Stimulated activated effector memory CD8-positive, alpha-beta T cell treated with anti-CD3 and anti-CD28 coated beads, Interleukin-12 subunit alpha, Interleukin-12 subunit beta, amount 100 ng/mL, for 72 hours (primary cell): ENCODE data around the gene RET.

Source experiments
- ATAC-seq: fragments of 150-1000 bp; cut with Tn5 transposase; 2 replicates; pipeline ENCODE4 v1.10.0; 2021
- DNase-seq, 2 donors: peaks; one replicate each; pipeline ENCODE4 v3.0.0; 2021 to 2022; ENCODE audit warnings: low spot score in 2 of 2
- H3K27ac Mint-ChIP-seq: one replicate; pipeline ENCODE4 v1.8.0; 2022; ENCODE audit warnings: mild to moderate bottlenecking, mixed read lengths
- H3K36me3 Mint-ChIP-seq: one replicate; pipeline ENCODE4 v1.8.0; 2022; ENCODE audit warnings: mild to moderate bottlenecking, mixed read lengths
- H3K4me1 Mint-ChIP-seq: one replicate; pipeline ENCODE4 v1.8.0; 2022; ENCODE audit warnings: mixed read lengths
- H3K4me3 Mint-ChIP-seq: one replicate; pipeline ENCODE4 v1.8.0; 2022; ENCODE audit warnings: mild to moderate bottlenecking, mixed read lengths
- H3K9me3 Mint-ChIP-seq: one replicate; pipeline ENCODE4 v1.8.0; 2022; ENCODE audit warnings: mixed read lengths

Gene RET

DNA sequence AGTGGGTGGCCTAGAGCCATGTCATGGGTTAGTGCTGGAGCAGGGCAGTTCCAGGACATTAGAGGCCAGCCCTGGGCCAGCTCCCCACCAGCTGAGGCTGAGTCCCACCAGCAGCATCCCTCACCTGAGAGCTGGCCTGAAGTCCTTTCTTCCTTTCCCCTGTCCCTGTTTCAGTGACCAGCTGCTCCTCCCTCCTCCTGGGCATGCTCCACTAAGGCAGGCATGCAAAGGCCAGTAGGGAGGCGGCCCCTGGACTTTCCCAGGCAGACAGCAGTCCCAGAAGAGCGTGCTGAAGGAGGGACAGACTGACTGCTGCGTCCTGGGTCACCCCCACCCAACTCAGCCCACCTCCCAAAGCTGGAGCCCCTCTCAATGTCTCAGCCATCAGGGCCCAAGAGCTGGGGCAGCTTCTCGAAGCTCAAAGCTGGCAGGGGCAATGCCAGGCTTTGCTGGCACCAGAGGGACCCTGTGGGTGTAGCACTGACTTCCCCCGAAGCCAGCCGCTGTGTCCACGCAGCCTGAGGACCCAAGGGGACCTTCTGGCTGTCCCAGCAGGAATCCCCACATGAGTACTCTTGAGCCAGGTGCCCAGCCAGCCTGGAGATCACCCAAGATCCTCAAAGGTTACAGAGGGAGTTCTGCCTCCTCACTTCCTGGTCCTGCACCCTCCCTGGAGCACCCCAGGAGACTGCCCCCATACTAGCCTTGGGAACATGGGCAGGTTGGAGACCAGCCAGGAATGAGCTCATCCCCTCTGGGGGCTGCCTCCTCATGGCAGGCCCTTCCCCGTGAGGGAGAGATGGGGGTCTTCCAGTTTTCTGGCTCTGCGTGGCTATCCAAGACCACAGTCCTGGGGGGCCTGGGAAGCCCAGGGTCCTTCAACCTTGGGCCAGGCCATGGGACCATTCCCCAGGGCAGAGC is 35.2 kb upstream of the RET start:
- no peak overlapping the region for H3K27ac Mint-ChIP-seq
- no peaks in the 10 kb centered on the region for H3K4me1 Mint-ChIP-seq
- no peak overlapping the region for H3K4me3 Mint-ChIP-seq
- no peaks in the 10 kb centered on the region for H3K9me3 Mint-ChIP-seq
- DNase-seq (no peak), ATAC-seq (no peak)
- no peaks in the 10 kb centered on the region for H3K36me3 Mint-ChIP-seq

GRCh38 chr10:43042503-43043341 is 34.1 kb upstream of the RET start:
- no peaks in the 10 kb centered on the region for H3K36me3 Mint-ChIP-seq
- peak overlapping the region; percentile 40 for H3K27ac Mint-ChIP-seq
- ATAC-seq: no peak
- no peak overlapping the region for H3K4me3 Mint-ChIP-seq
- no peaks in the 10 kb centered on the region for H3K4me1 Mint-ChIP-seq
- DNase-seq: no peak
- H3K9me3 Mint-ChIP-seq: no peaks in the 10 kb centered on the region

DNA sequence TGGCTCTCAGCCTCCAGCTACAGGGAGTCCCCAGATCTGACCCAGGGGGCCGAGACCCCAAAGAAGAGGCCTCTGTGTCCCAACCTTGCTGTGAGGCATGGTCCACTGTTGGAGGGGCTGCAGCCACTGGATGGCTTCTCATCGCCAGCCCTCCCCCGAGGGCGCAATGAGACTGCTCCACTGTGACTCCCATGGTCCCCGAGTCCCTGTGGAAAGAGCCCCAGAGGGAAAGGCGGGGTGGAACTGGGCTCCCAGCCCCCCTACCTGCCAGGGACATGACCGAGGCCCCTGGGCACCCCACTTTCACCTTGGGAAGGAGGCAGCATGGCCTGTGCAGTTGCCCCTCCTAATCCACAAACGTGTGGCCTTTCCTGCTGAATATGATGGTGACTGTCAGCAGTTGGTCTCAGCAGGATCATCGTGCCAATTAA is 33.5 kb upstream of the RET start:
- H3K27ac Mint-ChIP-seq: no peak overlapping the region
- no peak overlapping the region for H3K4me3 Mint-ChIP-seq
- no peaks in the 10 kb centered on the region for H3K36me3 Mint-ChIP-seq
- no peak for DNase-seq
- no peaks in the 10 kb centered on the region for H3K9me3 Mint-ChIP-seq
- ATAC-seq: no peak
- H3K4me1 Mint-ChIP-seq: no peaks in the 10 kb centered on the region

- ATAC-seq (no peak), DNase-seq (no peak)
- Mint-ChIP-seq H3K36me3 (no peaks in the 10 kb centered on the region), H3K27ac (no peak overlapping the region), H3K4me1 (no peaks in the 10 kb centered on the region), H3K9me3 (no peaks in the 10 kb centered on the region), H3K4me3 (no peak overlapping the region)
Measured at GRCh38 chr10:43043773-43044447, 33.0 kb upstream of the RET start.

GRCh38 chr10:43044448-43044921 is 32.4 kb upstream of the RET start:
- no peaks in the 10 kb centered on the region for H3K9me3 Mint-ChIP-seq
- DNase-seq (no peak), ATAC-seq (no peak)
- no peak overlapping the region for H3K27ac Mint-ChIP-seq
- H3K4me3 Mint-ChIP-seq: no peak overlapping the region
- H3K4me1 Mint-ChIP-seq: no peaks in the 10 kb centered on the region
- no peaks in the 10 kb centered on the region for H3K36me3 Mint-ChIP-seq

DNA sequence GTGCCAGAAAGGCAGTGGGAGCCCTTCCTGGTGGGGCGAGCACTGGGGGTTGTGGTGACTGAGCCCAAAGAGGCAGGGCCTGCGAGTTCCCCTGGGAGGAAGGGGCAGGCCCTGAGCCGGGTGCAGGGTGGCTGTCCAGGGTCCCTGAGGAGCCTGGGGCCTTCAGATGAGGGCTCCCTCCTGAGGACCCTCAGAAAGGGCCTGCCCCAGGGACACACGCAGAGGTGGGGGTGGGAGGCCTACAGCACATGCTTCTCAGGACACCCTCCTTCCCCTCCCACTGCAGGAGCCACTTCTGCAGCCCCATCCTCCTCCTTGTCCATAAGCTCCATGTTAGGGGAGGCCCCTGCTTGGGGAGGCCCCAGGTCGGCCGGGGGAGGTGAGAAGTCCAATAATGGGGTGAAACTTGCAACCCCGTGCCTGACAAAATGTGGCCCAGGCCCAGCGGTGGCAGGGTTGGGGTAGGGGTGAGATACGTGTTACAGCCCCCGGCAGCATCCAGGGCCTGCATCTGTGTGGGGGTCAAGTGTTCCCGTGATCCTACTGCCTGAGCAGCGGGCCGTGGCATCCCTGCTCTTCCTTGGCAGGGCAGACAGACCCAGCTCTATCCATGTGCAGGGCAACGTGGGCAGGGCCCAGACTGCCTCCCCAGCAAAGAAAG is 31.8 kb upstream of the RET start:
- no peak for DNase-seq
- Mint-ChIP-seq H3K27ac (no peak overlapping the region), H3K4me3 (no peak overlapping the region), H3K9me3 (no peaks in the 10 kb centered on the region), H3K4me1 (no peaks in the 10 kb centered on the region), H3K36me3 (no peaks in the 10 kb centered on the region)
- no peak for ATAC-seq

DNA sequence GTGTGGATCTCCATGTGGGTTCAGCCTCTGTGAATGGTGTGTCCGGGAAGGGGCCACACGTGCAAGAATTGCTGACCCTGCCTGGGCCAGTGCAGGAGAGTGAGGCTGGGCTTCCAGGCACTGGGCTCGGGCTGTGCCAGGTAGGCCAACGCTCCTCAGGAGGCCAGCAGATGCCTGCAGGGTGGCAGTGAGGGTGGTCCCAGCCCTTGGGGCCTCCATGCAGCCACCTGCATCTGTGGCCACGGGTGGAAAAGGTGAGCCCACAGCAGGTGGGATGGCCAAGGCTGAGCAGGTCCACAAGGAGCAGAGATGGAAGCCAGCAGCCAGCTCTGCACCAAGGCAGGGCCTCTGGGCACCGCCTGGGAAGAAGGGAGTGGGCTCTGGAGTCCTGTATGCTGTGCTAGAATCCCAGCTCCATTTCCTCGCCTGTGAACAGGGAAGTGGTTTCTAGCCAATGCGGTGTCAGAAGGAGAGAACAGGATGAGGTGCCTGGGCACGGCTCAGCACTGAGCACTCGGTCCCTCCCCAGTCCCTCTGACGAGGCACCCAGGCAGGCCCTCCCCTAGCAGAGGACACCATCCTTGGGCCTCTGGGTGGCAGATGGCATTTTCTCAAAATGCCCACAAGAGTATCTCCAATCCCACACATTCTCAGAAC is 31.1 kb upstream of the RET start:
- Mint-ChIP-seq H3K4me1 (no peaks in the 10 kb centered on the region), H3K4me3 (no peak overlapping the region), H3K27ac (no peak overlapping the region), H3K9me3 (no peaks in the 10 kb centered on the region), H3K36me3 (no peaks in the 10 kb centered on the region)
- ATAC-seq (no peak), DNase-seq (no peak)

GRCh38 chr10:43046288-43046991 is 30.4 kb upstream of the RET start:
- Mint-ChIP-seq H3K27ac (no peak overlapping the region), H3K4me1 (no peaks in the 10 kb centered on the region), H3K9me3 (no peaks in the 10 kb centered on the region), H3K4me3 (no peak overlapping the region), H3K36me3 (no peaks in the 10 kb centered on the region)
- no peak for ATAC-seq
- no peak for DNase-seq

- Mint-ChIP-seq H3K9me3 (no peaks in the 10 kb centered on the region), H3K4me3 (no peak overlapping the region), H3K4me1 (no peaks in the 10 kb centered on the region), H3K27ac (no peak overlapping the region), H3K36me3 (no peaks in the 10 kb centered on the region)
- DNase-seq (no peak), ATAC-seq (no peak)
Measured at GRCh38 chr10:43047288-43047970, 29.4 kb upstream of the RET start.

DNA sequence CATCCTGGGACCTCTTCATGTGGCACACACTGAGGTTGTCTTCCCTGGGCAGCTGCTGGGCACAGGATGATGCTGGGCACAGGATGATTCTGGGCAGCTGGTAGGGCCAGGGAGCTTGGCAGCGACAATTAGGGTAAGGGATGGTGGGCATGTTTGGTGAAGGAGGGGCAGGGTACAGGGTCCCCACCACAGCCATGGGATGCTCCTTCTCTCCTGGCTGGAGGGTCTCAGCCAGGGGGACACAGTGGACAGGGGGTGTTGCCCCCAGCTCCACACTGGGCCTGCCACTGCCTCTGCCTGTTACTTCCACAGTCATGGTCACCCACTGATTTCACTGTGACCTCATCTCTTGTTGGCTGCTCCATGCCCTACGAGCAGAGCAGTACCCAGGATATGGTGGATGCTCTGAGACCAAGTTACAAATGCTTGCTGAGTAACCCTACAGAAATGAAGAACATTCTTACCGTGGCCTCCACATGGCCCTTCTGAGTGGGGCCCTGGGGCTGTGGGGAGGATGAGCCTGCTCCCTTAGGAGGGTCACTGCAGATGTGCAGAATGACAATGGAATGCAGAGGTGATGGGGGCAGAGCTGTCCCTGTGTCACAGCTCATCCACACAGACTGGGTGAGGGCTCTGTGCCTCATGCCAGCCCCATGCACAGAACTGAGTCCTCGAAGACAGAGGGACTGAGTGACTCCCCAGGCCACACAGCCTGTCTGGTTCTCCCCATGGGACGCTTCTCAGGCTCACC is 28.4 kb upstream of the RET start:
- H3K27ac Mint-ChIP-seq: no peak overlapping the region
- no peaks in the 10 kb centered on the region for H3K36me3 Mint-ChIP-seq
- peak; percentile 19 for ATAC-seq
- no peak overlapping the region for H3K4me3 Mint-ChIP-seq
- H3K9me3 Mint-ChIP-seq: no peaks in the 10 kb centered on the region
- H3K4me1 Mint-ChIP-seq: no peaks in the 10 kb centered on the region
- DNase-seq: no peak

DNA sequence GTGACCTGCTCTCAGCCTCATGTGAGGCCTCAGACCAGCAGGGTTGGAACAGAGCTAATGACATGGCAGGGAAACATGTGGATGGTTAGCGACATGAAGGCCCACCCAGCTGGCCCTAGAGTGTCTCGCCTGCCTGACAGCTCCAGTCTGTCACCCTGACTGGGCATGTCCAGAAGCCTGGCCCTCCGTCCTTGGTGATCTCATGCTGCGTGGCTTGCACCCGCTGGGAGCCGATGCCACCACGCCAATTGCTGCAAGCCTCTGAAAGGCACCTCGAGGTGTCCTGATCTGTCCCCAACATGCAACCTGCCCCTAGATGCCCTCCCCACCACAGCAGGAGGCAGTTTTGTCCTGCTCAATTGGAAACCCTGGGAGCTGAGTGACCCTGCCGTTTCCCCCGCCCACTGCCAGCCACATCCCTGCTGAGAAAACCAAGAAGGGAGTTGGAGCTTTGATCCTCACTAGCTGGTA is 27.8 kb upstream of the RET start:
- H3K4me3 Mint-ChIP-seq: no peak overlapping the region
- ATAC-seq (no peak), DNase-seq (no peak)
- no peaks in the 10 kb centered on the region for H3K9me3 Mint-ChIP-seq
- no peaks in the 10 kb centered on the region for H3K36me3 Mint-ChIP-seq
- H3K4me1 Mint-ChIP-seq: no peaks in the 10 kb centered on the region
- no peak overlapping the region for H3K27ac Mint-ChIP-seq

DNA sequence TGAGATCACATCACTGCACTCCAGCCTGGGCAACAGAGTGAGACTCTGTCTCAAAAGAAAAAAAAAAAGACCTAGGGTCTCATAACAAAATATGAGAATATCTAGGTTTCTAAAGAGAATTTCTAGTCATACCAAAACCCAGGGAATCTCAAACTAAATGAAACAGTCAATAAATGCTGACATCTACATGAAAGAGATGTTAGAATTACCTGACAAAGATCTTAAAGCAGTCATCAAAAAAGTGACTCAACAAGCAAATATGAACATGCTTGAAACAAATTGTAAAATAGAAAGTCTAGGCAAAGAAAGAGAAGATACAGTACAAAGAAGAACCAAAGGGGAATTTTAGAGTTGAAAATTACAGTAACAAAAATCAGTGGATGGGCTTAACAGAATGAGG is 26.9 kb upstream of the RET start:
- Mint-ChIP-seq H3K27ac (no peak overlapping the region), H3K36me3 (no peaks in the 10 kb centered on the region), H3K4me3 (no peak overlapping the region), H3K4me1 (no peaks in the 10 kb centered on the region), H3K9me3 (no peaks in the 10 kb centered on the region)
- DNase-seq (no peak), ATAC-seq (no peak)

DNA sequence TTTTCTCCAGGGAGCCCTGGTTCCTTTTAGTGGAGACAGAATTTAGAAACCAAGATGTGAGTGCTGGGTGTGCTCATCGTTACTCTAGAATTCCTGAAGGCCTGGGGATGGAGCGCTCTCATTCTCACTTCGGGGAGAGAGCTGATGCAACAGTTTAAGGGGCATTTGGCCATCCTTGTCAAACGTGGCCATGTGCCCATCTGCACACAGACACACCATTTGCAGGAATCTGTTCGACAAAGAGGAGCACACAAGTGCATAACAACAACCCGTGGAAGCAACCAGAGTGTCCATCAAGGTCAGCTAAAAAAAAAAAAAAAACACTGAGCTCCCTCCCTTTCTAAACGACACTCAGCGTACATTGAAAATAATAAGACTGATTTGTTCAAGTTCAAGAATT is 23.0 kb upstream of the RET start:
- no peak for DNase-seq
- Mint-ChIP-seq H3K27ac (no peak overlapping the region), H3K4me1 (peaks cover 5% of the 10 kb centered on the region), H3K9me3 (no peaks in the 10 kb centered on the region), H3K4me3 (no peak overlapping the region), H3K36me3 (no peaks in the 10 kb centered on the region)
- ATAC-seq: no peak
